Measurements from ENCODE around the gene BCKDK.

The BCKDK gene

GRCh38 chr16:31108035-31108793 lies at the start of gene BCKDK:
BCKDK (plus strand) TSS chr16:31108386; CDS start chr16:31109224, 838 bp downstream.
- FAIRE-seq: no peak
- DNase-seq (ENCODE audit: low spot score): peak; percentile 84

DNA sequence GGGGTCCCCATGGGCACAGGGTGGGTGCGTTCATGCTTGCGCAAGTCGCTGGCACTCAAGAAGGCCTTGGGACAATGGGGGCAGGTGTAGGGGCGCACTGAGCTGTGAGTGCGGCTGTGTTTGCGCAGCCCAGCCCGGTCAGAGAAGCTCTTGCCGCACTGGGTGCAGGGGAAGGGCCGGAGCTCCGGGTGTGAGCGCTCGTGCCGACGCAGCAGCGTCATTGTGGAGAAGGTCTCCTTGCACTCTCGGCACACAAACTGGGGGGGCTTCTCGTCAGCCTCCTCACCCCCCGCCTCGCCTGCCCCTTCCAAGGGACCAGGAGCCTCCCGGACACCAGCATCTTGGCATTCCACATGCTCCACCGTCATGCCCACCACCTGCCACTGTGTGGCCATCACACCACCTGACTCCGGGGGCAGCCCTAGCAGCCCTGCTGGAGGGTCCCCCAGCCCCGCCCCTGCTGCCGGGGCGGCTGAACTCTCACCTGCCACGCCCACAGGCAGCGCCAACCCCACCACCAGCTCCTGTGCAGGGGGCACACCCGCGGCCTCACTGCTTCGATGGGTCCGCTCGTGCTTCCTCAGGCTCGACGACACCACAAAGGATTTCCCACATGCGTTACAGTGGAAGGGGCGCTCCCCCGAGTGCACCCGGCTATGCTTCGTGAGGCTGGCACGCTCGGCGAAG lies 46.9 kb upstream of the BCKDK start:
- FAIRE-seq: no peak

GRCh38 chr16:31061813-31062440 lies 46.3 kb upstream of the BCKDK start:
- DNase-seq (ENCODE audit: low spot score): no peak
- FAIRE-seq: no peak

More for the DNA sequence above, 46.9 kb upstream of the BCKDK start:
- DNase-seq (ENCODE audit: low spot score): no peak

DNA sequence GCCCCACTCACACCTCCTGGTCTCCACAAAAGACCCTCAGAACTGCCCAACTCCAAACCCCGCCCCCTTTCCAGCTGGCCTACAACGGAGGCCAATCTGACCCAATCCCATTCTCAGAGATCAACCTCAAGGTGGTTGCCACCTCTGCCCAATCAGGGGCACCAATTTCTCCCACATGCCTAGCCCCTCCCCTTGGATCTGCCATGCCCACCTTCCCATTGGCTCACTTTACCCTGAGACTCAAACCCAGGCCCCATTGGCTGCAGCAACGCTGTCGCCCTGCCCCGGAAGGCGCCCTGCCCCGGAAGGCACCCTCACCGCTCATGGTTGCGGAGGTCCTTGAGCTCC lies 44.7 kb upstream of the BCKDK start:
- DNase-seq (ENCODE audit: low spot score) (no peak), FAIRE-seq (no peak)

- DNase-seq (ENCODE audit: low spot score): no peak
- no peak for FAIRE-seq
These were observed 44.2 kb upstream of the BCKDK start for GRCh38 chr16:31063843-31064611.

- DNase-seq (ENCODE audit: low spot score): peak; percentile 20
- FAIRE-seq: no peak
These were observed 43.2 kb upstream of the BCKDK start for GRCh38 chr16:31064882-31065461.

GRCh38 chr16:31067342-31067741 lies 40.8 kb upstream of the BCKDK start:
- DNase-seq (ENCODE audit: low spot score) (no peak), FAIRE-seq (no peak)

- DNase-seq (ENCODE audit: low spot score): no peak
- no peak for FAIRE-seq
These were observed 36.3 kb upstream of the BCKDK start for GRCh38 chr16:31071861-31072260.

DNA sequence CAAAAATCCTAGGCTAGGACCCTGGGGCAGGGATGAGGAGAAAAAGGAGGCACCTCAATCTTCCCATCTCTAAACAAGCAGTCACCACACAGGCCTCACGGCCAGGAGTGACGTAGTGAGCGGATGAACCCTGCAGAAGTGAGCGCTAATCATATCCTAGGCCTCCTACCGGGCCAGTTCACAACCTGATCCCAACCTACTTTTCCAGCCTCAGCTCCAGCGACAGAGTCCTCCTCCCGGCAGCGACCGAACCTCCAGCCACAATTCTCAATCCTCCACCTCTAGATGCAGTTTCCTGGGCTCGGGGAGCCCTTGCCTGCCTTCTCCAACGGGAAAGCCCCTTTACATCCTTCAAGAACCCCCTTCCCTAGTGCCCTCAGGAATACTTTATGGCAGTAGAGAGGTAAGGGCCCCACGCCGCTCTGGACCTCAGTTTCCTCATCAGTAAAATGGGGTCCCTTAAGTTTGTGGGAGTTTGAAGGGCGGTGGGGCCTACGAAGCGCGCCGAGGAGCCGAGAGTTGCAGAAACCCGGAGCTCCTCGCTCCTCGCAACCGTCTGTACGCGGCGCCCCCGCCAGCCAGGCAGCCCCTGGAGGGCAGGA lies 35.5 kb upstream of the BCKDK start:
- FAIRE-seq (no peak), DNase-seq (ENCODE audit: low spot score) (peak; percentile 13)

- FAIRE-seq: no peak
- DNase-seq (ENCODE audit: low spot score): peak; percentile 80
These were observed 34.8 kb upstream of the BCKDK start for GRCh38 chr16:31073142-31073969.

GRCh38 chr16:31073970-31074813 lies 34.0 kb upstream of the BCKDK start, which contains the start of the genes ZNF646 and ZNF668:
ZNF646 (plus strand) TSS chr16:31074422; CDS start chr16:31076325, 1,903 bp downstream.
ZNF668 (minus strand) TSS chr16:31074240; CDS start chr16:31064459, 9,781 bp downstream.
- DNase-seq (ENCODE audit: low spot score) (peak; percentile 93), FAIRE-seq (no peak)

GRCh38 chr16:31074814-31075183 lies 33.4 kb upstream of the BCKDK start:
- DNase-seq (ENCODE audit: low spot score): no peak
- FAIRE-seq: no peak

- DNase-seq (ENCODE audit: low spot score): no peak
- no peak for FAIRE-seq
These were observed 31.9 kb upstream of the BCKDK start for GRCh38 chr16:31076319-31076718.

DNA sequence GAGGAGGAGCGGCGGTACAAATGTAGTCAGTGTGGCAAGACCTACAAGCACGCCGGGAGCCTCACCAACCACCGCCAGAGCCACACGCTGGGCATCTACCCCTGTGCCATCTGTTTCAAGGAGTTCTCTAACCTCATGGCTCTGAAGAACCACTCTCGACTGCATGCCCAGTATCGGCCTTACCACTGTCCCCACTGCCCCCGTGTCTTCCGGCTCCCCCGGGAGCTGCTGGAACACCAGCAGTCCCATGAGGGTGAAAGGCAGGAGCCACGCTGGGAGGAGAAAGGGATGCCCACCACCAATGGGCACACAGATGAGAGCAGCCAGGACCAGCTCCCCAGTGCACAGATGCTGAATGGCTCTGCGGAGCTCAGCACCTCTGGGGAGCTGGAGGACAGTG lies 31.2 kb upstream of the BCKDK start:
- FAIRE-seq (no peak), DNase-seq (ENCODE audit: low spot score) (no peak)

- no peak for FAIRE-seq
- no peak for DNase-seq (ENCODE audit: low spot score)
These were observed 30.4 kb upstream of the BCKDK start for GRCh38 chr16:31077592-31078396.

DNA sequence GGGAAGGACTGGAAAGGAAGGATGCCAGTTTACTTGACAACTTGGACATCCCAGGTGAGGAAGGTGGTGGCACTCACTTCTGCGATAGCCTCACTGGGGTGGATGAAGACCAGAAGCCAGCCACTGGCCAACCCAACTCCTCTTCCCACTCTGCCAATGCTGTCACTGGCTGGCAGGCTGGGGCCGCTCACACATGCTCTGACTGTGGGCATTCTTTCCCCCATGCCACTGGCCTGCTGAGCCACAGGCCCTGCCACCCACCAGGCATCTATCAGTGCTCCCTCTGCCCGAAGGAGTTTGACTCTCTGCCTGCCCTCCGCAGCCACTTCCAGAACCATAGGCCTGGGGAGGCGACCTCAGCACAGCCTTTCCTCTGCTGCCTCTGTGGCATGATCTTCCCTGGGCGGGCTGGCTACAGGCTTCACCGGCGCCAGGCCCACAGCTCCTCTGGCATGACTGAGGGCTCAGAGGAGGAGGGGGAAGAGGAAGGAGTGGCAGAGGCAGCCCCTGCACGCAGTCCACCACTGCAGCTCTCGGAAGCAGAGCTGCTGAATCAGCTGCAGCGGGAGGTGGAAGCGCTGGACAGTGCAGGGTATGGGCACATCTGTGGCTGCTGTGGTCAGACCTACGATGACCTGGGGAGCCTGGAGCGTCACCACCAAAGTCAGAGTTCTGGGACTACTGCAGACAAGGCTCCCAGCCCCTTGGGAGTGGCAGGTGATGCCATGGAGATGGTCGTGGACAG lies 29.4 kb upstream of the BCKDK start:
- FAIRE-seq: no peak
- no peak for DNase-seq (ENCODE audit: low spot score)

DNA sequence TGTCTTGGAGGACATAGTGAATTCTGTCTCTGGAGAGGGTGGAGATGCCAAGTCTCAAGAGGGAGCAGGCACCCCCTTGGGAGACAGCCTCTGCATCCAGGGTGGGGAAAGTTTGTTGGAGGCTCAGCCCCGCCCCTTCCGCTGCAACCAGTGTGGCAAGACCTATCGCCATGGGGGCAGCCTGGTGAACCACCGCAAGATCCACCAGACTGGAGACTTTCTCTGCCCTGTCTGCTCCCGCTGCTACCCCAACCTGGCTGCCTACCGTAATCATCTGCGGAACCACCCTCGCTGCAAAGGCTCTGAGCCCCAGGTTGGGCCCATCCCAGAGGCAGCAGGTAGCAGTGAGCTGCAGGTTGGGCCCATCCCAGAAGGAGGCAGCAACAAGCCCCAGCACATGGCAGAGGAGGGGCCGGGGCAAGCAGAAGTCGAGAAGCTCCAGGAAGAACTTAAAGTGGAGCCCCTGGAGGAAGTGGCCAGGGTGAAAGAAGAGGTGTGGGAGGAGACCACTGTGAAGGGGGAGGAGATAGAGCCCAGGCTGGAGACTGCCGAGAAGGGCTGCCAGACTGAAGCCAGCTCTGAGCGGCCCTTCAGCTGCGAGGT lies 28.7 kb upstream of the BCKDK start:
- DNase-seq (ENCODE audit: low spot score) (no peak), FAIRE-seq (no peak)
